ENCODE measurements around the gene CDH4. TPM values are rescaled to one million over a fixed set of nuclear protein-coding genes. Genes with fewer than 3 reads are reported as not detected.

Gene CDH4
- total RNA-seq, 1 donor from 2014 or later, result 0.99 TPM

GRCh38 chr20:61649105-61649859 lies 397.2 kb downstream of the CDH4 start:
- no peaks in the 10 kb centered on the region for H3K4me1 Mint-ChIP-seq (ENCODE audit: low read depth)
- DNase-seq (ENCODE audit: low spot score), result no peak
- H3K27me3 Mint-ChIP-seq (ENCODE audit: low read depth), result peaks cover 46% of the 10 kb centered on the region
- no peaks in the 10 kb centered on the region for H3K36me3 Mint-ChIP-seq (ENCODE audit: low read depth)
- TF ChIP-seq, protein P1, sequence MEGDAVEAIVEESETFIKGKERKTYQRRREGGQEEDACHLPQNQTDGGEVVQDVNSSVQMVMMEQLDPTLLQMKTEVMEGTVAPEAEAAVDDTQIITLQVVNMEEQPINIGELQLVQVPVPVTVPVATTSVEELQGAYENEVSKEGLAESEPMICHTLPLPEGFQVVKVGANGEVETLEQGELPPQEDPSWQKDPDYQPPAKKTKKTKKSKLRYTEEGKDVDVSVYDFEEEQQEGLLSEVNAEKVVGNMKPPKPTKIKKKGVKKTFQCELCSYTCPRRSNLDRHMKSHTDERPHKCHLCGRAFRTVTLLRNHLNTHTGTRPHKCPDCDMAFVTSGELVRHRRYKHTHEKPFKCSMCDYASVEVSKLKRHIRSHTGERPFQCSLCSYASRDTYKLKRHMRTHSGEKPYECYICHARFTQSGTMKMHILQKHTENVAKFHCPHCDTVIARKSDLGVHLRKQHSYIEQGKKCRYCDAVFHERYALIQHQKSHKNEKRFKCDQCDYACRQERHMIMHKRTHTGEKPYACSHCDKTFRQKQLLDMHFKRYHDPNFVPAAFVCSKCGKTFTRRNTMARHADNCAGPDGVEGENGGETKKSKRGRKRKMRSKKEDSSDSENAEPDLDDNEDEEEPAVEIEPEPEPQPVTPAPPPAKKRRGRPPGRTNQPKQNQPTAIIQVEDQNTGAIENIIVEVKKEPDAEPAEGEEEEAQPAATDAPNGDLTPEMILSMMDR (IDR thresholded peaks at IDR 0.05), result no peak
- no peak overlapping the region for H3K4me3 Mint-ChIP-seq (ENCODE audit: unreplicated experiment)
- no peaks in the 10 kb centered on the region for H3K9me3 Mint-ChIP-seq (ENCODE audit: low read depth)
- H3K27ac Mint-ChIP-seq (ENCODE audit: unreplicated experiment), result no peak overlapping the region

DNA sequence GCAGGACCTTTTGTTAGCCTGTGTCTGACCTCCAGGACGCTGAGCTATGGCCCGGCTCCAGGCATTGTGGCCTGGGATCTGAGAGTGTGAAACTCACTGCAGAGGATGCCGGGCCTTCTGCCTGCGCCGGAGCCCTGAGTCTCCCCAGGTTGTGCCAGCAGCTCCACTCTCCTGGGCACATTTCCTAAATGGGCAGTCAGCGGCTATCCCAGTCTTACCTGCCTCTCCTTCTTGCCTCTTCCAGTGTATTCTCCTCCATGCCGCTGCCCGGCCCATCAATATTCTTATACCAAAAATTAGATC lies 397.8 kb downstream of the CDH4 start:
- Mint-ChIP-seq H3K36me3 (ENCODE audit: low read depth) (no peaks in the 10 kb centered on the region), H3K27ac (ENCODE audit: unreplicated experiment) (no peak overlapping the region), H3K4me1 (ENCODE audit: low read depth) (no peaks in the 10 kb centered on the region), H3K4me3 (ENCODE audit: unreplicated experiment) (no peak overlapping the region), H3K27me3 (ENCODE audit: low read depth) (peaks cover 41% of the 10 kb centered on the region), H3K9me3 (ENCODE audit: low read depth) (no peaks in the 10 kb centered on the region)
- TF ChIP-seq, protein P1 (IDR thresholded peaks at IDR 0.05), result no peak
- DNase-seq (ENCODE audit: low spot score), result no peak

GRCh38 chr20:61650912-61651733 lies 399.1 kb downstream of the CDH4 start:
- Mint-ChIP-seq H3K36me3 (ENCODE audit: low read depth) (no peaks in the 10 kb centered on the region), H3K9me3 (ENCODE audit: low read depth) (no peaks in the 10 kb centered on the region), H3K27ac (ENCODE audit: unreplicated experiment) (no peak overlapping the region), H3K27me3 (ENCODE audit: low read depth) (peaks cover 44% of the 10 kb centered on the region), H3K4me1 (ENCODE audit: low read depth) (no peaks in the 10 kb centered on the region), H3K4me3 (ENCODE audit: unreplicated experiment) (no peak overlapping the region)
- TF ChIP-seq, protein P1 (IDR thresholded peaks at IDR 0.05), result no peak
- DNase-seq (ENCODE audit: low spot score), result peak; percentile 53

- DNase-seq (ENCODE audit: low spot score), result no peak
- TF ChIP-seq, protein P1 (IDR thresholded peaks at IDR 0.05), result no peak
- H3K9me3 Mint-ChIP-seq (ENCODE audit: low read depth), result no peaks in the 10 kb centered on the region
- H3K36me3 Mint-ChIP-seq (ENCODE audit: low read depth), result no peaks in the 10 kb centered on the region
- H3K4me3 Mint-ChIP-seq (ENCODE audit: unreplicated experiment), result no peak overlapping the region
- H3K27ac Mint-ChIP-seq (ENCODE audit: unreplicated experiment), result no peak overlapping the region
- peaks cover 34% of the 10 kb centered on the region for H3K27me3 Mint-ChIP-seq (ENCODE audit: low read depth)
- H3K4me1 Mint-ChIP-seq (ENCODE audit: low read depth), result no peaks in the 10 kb centered on the region
These were observed 400.1 kb downstream of the CDH4 start for GRCh38 chr20:61652146-61652545.

- no peaks in the 10 kb centered on the region for H3K36me3 Mint-ChIP-seq (ENCODE audit: low read depth)
- no peak for DNase-seq (ENCODE audit: low spot score)
- H3K4me1 Mint-ChIP-seq (ENCODE audit: low read depth), result no peaks in the 10 kb centered on the region
- H3K4me3 Mint-ChIP-seq (ENCODE audit: unreplicated experiment), result no peak overlapping the region
- peaks cover 18% of the 10 kb centered on the region for H3K27me3 Mint-ChIP-seq (ENCODE audit: low read depth)
- TF ChIP-seq, protein P1 (IDR thresholded peaks at IDR 0.05), result no peak
- H3K27ac Mint-ChIP-seq (ENCODE audit: unreplicated experiment), result no peak overlapping the region
- H3K9me3 Mint-ChIP-seq (ENCODE audit: low read depth), result no peaks in the 10 kb centered on the region
These were observed 402.7 kb downstream of the CDH4 start for GRCh38 chr20:61654726-61655125.
